Right forelimb (tissue), 1 donor: ENCODE measurements around the gene CHRND.
"Not testable (repeated sequence)": the region's sequence is repeated elsewhere in the genome, so short reads cannot be mapped to it uniquely, and the experiment has no call there.

ENCODE experiments used
- DNase-seq: peaks from one replicate; pipeline ENCODE4 v3.0.0-alpha.2; 2018

CHRND gene

GRCh38 chr2:232528746-232529460 lies 2.9 kb downstream of the CHRND start:
- DNase-seq, result no peak

GRCh38 chr2:232529806-232530547 lies 4.0 kb downstream of the CHRND start:
- DNase-seq, result no peak

- no peak for DNase-seq
Observed at GRCh38 chr2:232530626-232531260, 4.8 kb downstream of the CHRND start.

DNA sequence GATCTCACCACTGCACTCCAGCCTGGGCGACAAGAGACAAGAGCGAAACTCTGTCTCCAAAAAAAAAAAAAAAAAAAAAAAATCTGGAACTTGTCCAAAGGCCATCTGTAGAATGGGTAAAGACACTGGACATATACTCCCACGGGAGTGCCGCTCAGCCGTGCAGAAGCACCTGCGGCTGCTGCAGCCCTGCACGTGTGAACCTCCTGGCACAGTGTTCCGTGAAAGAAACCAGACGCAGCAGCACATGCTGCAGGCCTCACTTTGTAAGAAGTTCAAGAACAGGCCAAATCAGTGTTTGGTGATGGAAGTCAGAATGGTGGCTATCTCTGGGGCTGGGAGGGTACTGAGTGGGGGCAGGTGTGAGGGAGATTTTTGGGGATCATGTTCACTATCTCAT lies 6.5 kb downstream of the CHRND start:
- DNase-seq, result no peak

DNA sequence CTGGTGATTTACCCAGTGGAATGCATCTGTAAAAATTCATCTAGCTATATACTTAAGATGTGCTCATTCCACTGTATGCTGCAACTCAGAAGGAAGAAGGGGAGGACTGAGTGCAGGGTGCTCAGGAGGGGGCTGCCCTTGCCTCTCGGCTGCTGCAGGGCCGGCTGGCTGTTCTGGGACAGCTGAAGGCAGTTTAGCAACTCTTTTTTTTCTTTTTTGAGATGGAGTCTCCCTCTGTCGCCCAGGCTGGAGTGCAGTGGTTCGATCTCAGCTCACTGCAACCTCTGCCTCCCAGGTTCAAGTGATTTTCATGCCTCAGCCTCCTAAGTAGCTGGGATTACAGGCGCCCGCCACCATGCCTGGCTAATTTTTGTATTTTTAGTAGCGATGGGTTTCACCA lies 6.9 kb downstream of the CHRND start:
- not testable (repeated sequence) for DNase-seq

DNA sequence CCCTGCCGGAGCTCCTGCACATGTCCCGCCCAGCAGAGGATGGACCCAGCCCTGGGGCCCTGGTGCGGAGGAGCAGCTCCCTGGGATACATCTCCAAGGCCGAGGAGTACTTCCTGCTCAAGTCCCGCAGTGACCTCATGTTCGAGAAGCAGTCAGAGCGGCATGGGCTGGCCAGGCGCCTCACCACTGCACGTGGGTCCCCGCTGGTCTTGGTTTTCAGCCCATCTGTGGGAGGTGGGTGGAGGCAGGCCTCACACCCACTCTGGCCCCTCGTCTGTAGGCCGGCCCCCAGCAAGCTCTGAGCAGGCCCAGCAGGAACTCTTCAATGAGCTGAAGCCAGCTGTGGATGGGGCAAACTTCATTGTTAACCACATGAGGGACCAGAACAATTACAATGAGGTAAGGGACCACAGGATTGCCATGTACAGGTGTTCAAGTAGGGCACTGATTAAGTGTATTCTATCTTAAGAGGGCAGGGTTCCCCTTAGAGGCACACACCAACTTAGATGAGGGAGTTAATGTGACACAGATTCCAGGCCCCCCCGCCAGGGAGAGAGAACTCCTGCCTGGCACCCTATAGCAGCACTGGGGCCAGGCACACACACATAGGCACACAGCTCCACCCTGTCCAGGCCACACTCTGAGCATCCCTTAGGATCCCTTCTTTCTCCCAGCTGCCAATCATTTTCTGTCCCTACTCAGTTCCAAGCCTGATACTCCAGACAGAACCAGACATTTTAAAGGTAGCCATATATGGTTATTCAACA lies 8.2 kb downstream of the CHRND start:
- DNase-seq, result no peak

GRCh38 chr2:232534940-232535651 lies 9.1 kb downstream of the CHRND start:
- no peak for DNase-seq

GRCh38 chr2:232535761-232536530 lies 10.0 kb downstream of the CHRND start:
- no peak for DNase-seq

- DNase-seq, result no peak
Observed at GRCh38 chr2:232537079-232537478, 11.1 kb downstream of the CHRND start.

DNA sequence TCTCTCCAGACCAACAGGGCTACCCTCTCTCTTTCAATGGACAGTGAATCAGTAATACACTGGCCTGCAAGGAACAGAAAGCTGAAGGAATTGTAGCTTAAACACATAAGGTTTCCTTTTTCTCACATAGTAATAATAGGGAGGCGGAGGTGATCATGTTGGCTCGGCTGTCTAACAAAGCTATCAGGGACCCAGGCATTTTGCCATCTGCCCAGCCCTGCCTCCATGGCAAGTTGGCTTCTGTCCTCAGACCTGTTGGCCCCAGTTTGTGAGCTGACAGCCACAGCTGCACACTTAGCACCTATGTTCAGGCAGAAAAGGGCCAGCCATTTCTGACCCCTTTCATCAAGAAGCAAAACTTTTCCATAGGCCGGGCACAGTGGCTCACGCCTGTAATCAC lies 11.5 kb downstream of the CHRND start:
- DNase-seq, result no peak

- DNase-seq, result no peak
Observed at GRCh38 chr2:232538671-232539070, 12.7 kb downstream of the CHRND start.

DNA sequence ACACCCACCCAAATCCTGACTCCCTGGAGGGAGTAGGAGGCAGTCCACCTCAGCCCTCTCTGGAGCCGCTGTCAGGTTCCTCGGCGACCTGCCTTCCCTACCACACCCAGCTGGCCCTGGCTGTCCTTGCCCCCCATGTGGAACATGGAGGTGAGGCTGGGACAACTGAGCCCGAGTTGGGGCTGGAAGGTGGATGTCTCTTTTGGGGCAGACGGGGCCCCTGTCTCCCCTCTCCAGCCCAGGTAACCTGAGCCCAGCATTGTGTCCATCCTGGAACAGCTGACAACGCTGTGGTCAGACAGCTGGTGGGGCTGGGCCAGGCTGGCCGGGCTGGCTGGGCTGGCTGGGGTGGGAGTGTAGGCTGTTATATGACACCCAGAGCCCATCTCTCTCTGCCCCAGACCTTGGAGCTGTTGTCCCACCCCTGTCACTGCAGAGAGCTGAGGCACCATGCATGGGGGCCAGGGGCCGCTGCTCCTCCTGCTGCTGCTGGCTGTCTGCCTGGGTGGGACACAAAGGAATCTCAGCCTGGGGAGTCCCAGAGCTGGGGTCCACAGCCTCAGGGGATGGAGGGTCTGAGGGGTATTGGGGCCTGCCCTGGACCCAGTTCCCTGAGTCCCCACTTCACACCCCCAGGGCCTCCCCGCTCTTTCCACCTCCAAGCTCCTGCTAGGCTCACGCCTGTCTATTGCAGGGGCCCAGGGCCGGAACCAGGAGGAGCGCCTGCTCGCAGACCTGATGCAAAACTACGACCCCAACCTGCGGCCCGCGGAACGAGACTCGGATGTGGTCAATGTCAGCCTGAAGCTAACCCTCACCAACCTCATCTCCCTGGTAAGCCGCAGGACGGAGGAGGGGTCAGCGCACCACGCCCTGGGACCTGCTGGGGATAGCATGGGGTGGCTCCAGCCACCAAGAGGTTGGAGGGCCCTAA lies 13.6 kb downstream of the CHRND start, which contains the start of gene CHRNG:
Gene CHRNG (plus strand): TSS at position 395 of the 934 bp plus-strand sequence. CDS start 56 bp downstream, at position 451.
- no peak for DNase-seq

- DNase-seq, result no peak
Observed at GRCh38 chr2:232540441-232541041, 14.6 kb downstream of the CHRND start.

- DNase-seq, result no peak
Observed at GRCh38 chr2:232541195-232541960, 15.4 kb downstream of the CHRND start.

DNA sequence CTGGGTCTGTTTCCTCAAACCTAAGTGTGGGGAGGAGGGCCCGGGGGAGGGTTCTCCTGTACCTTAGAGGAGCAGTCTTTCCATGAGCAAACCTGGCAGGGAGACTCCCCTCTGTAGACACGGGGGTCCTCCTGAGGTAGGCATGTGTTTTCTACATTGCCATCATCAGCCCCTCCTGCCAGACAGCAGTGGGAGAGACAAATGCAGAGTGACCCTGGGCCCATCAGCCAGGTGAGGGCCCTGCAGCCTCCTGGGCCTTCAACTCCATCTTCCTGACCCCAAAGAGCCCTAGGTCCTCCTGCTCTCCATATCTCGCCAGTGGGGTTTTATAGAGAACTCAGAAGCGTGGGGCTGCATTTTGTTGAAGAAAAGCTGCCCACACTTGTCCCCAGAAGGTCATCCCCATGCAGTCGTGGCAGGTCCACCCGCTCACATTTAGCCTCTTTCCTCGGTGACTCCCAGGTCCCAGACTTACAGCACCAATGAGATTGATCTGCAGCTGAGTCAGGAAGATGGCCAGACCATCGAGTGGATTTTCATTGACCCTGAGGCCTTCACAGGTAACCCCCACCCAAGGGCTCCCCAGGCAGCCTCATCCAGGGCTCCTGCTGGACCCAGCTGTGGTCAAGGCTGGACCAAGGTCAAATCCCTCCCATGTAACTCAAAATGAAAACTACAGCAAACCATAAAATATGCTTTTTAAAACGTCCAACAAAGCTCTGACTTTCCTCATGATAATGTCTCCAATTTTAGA lies 16.2 kb downstream of the CHRND start:
- DNase-seq, result no peak

DNA sequence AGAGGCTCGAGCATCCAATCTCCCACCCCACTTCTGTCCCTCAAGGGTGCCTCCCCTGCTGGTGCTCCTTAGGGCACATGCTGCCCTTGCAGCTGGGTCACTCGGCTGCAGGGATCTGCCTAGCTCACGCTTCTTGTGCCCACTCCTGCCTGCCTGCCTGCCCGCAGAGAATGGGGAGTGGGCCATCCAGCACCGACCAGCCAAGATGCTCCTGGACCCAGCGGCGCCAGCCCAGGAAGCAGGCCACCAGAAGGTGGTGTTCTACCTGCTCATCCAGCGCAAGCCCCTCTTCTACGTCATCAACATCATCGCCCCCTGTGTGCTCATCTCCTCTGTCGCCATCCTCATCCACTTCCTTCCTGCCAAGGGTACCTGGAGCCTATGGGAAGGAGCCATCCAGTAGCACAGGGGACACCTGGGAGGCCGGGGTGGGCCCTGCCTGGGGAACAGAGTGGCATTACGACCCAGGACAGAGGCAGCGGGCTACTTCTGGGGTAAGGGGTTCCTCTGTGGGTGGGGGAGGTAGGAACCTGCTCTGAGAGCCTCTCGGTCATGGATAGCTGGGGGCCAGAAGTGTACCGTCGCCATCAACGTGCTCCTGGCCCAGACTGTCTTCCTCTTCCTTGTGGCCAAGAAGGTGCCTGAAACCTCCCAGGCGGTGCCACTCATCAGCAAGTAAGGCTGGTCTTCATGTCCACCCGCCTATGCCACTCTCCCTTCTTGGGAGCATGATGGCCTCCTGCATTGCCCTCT lies 16.9 kb downstream of the CHRND start:
- DNase-seq, result no peak

DNA sequence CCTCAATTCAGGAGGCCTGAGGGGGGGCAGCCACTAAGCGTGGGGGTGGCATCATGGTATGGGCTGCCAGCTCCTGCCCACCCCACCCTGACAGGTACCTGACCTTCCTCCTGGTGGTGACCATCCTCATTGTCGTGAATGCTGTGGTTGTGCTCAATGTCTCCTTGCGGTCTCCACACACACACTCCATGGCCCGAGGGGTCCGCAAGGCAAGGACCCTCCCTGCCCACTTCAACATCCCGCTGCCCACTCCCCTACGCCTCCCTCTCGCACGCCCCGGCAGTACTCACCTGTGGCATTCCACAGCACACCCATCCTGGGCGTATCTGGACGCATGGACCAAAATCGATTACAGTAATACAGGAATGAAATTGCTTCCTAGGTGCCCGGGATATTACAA lies 17.5 kb downstream of the CHRND start:
- no peak for DNase-seq
